ENCODE data around the gene FHIT.

DNA sequence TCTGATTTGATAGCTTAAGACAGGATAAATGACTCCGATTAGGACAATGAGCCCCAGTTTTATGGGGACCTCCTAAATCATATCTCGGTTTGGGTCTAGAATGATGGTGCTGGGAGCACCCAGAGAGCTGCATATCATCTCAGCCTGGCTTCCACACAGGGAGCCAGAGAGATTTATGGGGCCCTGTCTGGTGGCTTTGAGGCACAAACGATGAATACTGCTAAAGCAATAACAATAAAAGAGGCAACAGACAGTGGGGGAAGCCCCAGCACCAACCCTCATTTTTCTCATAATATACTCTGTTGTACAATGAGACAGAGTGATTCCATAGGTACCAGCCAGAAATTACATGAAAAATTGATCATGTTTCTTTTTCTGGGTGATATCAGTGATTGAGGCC is 1312.4 kb downstream of the FHIT start:
- TF ChIP-seq NR2F2 (IDR thresholded peaks at IDR 0.05) (no peak), CTCF (IDR thresholded peaks at IDR 0.05; ENCODE audit: low read depth, low read length, missing input control) (no peak), RAD21 (IDR thresholded peaks at IDR 0.05) (no peak), SP1 (IDR thresholded peaks at IDR 0.05) (no peak), YY1 (IDR thresholded peaks at IDR 0.05) (no peak), GABPA (IDR thresholded peaks at IDR 0.05 in 1 of 2, conservative IDR thresholded peaks at IDR 0.05 in 1 of 2) (no peak)

Data from liver (tissue), 3 donors.